GM21723 (cell line): ENCODE data around the gene PTPRE.

ENCODE experiments used
- ATAC-seq: cut with Tn5 transposase; IDR thresholded peaks from one replicate; pipeline ENCODE4 v1.9.1; 2021; ENCODE audit warnings: mild to moderate bottlenecking, moderate library complexity; ENCODE audit not compliant: unreplicated experiment

The PTPRE gene

GRCh38 chr10:128110339-128110738, 203.4 kb downstream of the PTPRE start:
- no peak for ATAC-seq

GRCh38 chr10:128111696-128112095, 204.8 kb downstream of the PTPRE start:
- ATAC-seq = no peak

- ATAC-seq = no peak
Observed at GRCh38 chr10:128113026-128113425, 206.1 kb downstream of the PTPRE start.

GRCh38 chr10:128114901-128115300, 208.0 kb downstream of the PTPRE start:
- no peak for ATAC-seq

GRCh38 chr10:128115356-128115755, 208.5 kb downstream of the PTPRE start:
- ATAC-seq = no peak

- ATAC-seq = no peak
Observed at GRCh38 chr10:128116187-128116586, 209.3 kb downstream of the PTPRE start.

GRCh38 chr10:128116851-128117615, 210.1 kb downstream of the PTPRE start:
- ATAC-seq = no peak

- no peak for ATAC-seq
Observed at GRCh38 chr10:128121750-128122412, 215.0 kb downstream of the PTPRE start.

GRCh38 chr10:128122931-128123330, 216.0 kb downstream of the PTPRE start:
- no peak for ATAC-seq

GRCh38 chr10:128123846-128124245, 216.9 kb downstream of the PTPRE start:
- ATAC-seq = no peak

- no peak for ATAC-seq
Observed at GRCh38 chr10:128124813-128125403, 218.0 kb downstream of the PTPRE start.

GRCh38 chr10:128125416-128125943, 218.6 kb downstream of the PTPRE start:
- no peak for ATAC-seq

GRCh38 chr10:128125944-128126764, 219.3 kb downstream of the PTPRE start, which contains the start of gene MKI67:
Gene MKI67 (minus strand): TSS chr10:128126423. CDS start chr10:128125667, 756 bp downstream.
- peak; percentile 86 for ATAC-seq

- no peak for ATAC-seq
Observed at GRCh38 chr10:128128582-128128981, 221.7 kb downstream of the PTPRE start.

GRCh38 chr10:128130051-128130450, 223.1 kb downstream of the PTPRE start:
- ATAC-seq = no peak
